Naive B cell (primary cell): ENCODE data around the gene R3HDM4. TPM values are rescaled to one million over a fixed set of nuclear protein-coding genes. Genes with fewer than 3 reads are reported as not detected.
"Not testable (repeated sequence)": the region's sequence is repeated elsewhere in the genome, so short reads cannot be mapped to it uniquely, and the experiment has no call there.

Source experiments
- ATAC-seq, 2 donors: fragments of 150-1000 bp; cut with Tn5 transposase; 2 replicates each; pipeline ENCODE4 v1.10.0; 2021; ENCODE audit warnings: low read depth in 2 of 2, mild to moderate bottlenecking in 2 of 2, moderate library complexity in 2 of 2
- DNase-seq: peaks from one replicate; pipeline ENCODE4 v3.0.0; 2022
- H3K27ac Mint-ChIP-seq, 6 donors: one replicate each; pipeline ENCODE4 v1.8.0; 2020 to 2022; ENCODE audit warnings: mild to moderate bottlenecking in 6 of 6, mixed read lengths in 6 of 6, moderate library complexity in 5 of 6, inconsistent platforms in 2 of 6
- H3K27me3 Mint-ChIP-seq, 3 donors: one replicate each; pipeline ENCODE4 v1.8.0; 2021 to 2022; ENCODE audit warnings: mixed read lengths in 3 of 3, mild to moderate bottlenecking in 1 of 3
- H3K36me3 Mint-ChIP-seq, 2 donors: one replicate each; pipeline ENCODE4 v1.8.0; 2020 to 2022; ENCODE audit warnings: mixed read lengths in 2 of 2, inconsistent platforms in 1 of 2, mild to moderate bottlenecking in 1 of 2
- H3K4me1 Mint-ChIP-seq, 3 donors: one replicate each; pipeline ENCODE4 v1.8.0; 2020 to 2022; ENCODE audit warnings: mixed read lengths in 3 of 3, inconsistent platforms in 1 of 3, mild to moderate bottlenecking in 1 of 3, moderate library complexity in 1 of 3
- H3K4me3 Mint-ChIP-seq, 8 donors: one replicate each; pipeline ENCODE4 v1.8.0; 2020 to 2022; ENCODE audit warnings: mild to moderate bottlenecking in 8 of 8, mixed read lengths in 8 of 8, moderate library complexity in 8 of 8, inconsistent platforms in 2 of 8
- H3K9me3 Mint-ChIP-seq, 7 donors: one replicate each; pipeline ENCODE4 v1.8.0; 2020 to 2022; ENCODE audit warnings: mixed read lengths in 7 of 7, mild to moderate bottlenecking in 5 of 7, inconsistent platforms in 2 of 7, moderate library complexity in 1 of 7
- polyA plus RNA-seq, 6 donors: library from polyadenylated mRNA; unstranded; fragments of 300-500 nt; fragmentation: Illumina TruSeq; gene quantifications; one replicate each; pipeline ENCODE4 v1.2.3, GENCODE V29; 2021; ENCODE audit warnings: low read depth in 6 of 6

Gene R3HDM4
- polyA plus RNA-seq, 6 donors from 2014 or later, result 162 to 209 (median 175) TPM

GRCh38 chr19:852136-853013 lies 60.6 kb downstream of the R3HDM4 start, which contains the start of gene ELANE:
Gene ELANE (plus strand): TSS chr19:852303. CDS start chr19:852329, 26 bp downstream.
- H3K36me3 Mint-ChIP-seq, result no peaks in the 10 kb centered on the region
- DNase-seq (no peak), ATAC-seq (no peak)
- no peak within 1 kb of the TSS for H3K27ac Mint-ChIP-seq
- H3K4me3 Mint-ChIP-seq, result no peak within 1 kb of the TSS
- no peaks in the 10 kb centered on the region for H3K9me3 Mint-ChIP-seq
- H3K4me1 Mint-ChIP-seq, result peaks cover 0 to 1% (median 0%) of the 10 kb centered on the region in 3 donors
- peaks cover 3 to 44% (median 22%) of the 10 kb centered on the region in 3 donors for H3K27me3 Mint-ChIP-seq

- Mint-ChIP-seq H3K27me3 (peaks cover 8 to 55% (median 33%) of the 10 kb centered on the region in 3 donors), H3K9me3 (no peaks in the 10 kb centered on the region), H3K27ac (no peak overlapping the region), H3K36me3 (no peaks in the 10 kb centered on the region), H3K4me3 (no peak overlapping the region), H3K4me1 (no peaks in the 10 kb centered on the region)
- DNase-seq, result no peak
- no peak for ATAC-seq
Measured at GRCh38 chr19:850979-851335, 62.1 kb downstream of the R3HDM4 start.

GRCh38 chr19:850221-850978 lies 62.6 kb downstream of the R3HDM4 start:
- ATAC-seq (peak in 1 of 2 donors; percentile 25), DNase-seq (no peak)
- Mint-ChIP-seq H3K4me3 (peak overlapping the region in 1 of 8 donors; percentile 42), H3K27ac (no peak overlapping the region), H3K9me3 (no peaks in the 10 kb centered on the region), H3K4me1 (peaks cover 0 to 4% (median 4%) of the 10 kb centered on the region in 3 donors), H3K36me3 (no peaks in the 10 kb centered on the region), H3K27me3 (peaks cover 13 to 61% (median 39%) of the 10 kb centered on the region in 3 donors)

GRCh38 chr19:849195-849594 lies 63.8 kb downstream of the R3HDM4 start:
- ATAC-seq, DNase-seq, H3K27ac Mint-ChIP-seq, H3K4me3 Mint-ChIP-seq, H3K9me3 Mint-ChIP-seq, H3K36me3 Mint-ChIP-seq: not testable (repeated sequence)
- Mint-ChIP-seq H3K4me1 (peaks cover 5 to 11% (median 9%) of the 10 kb centered on the region in 3 donors), H3K27me3 (peaks cover 13 to 73% (median 47%) of the 10 kb centered on the region in 3 donors)

GRCh38 chr19:848386-848921 lies 64.6 kb downstream of the R3HDM4 start:
- peaks cover 13 to 78% (median 49%) of the 10 kb centered on the region in 3 donors for H3K27me3 Mint-ChIP-seq
- H3K36me3 Mint-ChIP-seq, result peaks cover 0 to 7% of the 10 kb centered on the region in 2 donors
- ATAC-seq, result no peak
- no peaks in the 10 kb centered on the region for H3K9me3 Mint-ChIP-seq
- H3K27ac Mint-ChIP-seq, result no peak overlapping the region
- H3K4me1 Mint-ChIP-seq, result peaks cover 5 to 11% (median 9%) of the 10 kb centered on the region in 3 donors
- no peak for DNase-seq
- no peak overlapping the region for H3K4me3 Mint-ChIP-seq

Other genes with a start within 250 kb of the R3HDM4 start
- gene FSTL3, start 236.8 kb downstream of the R3HDM4 start, polyA plus RNA-seq, result 1 to 10 TPM in 4 of 6 donors, under 1 TPM in 1, not detected in 1; 0.77 to 3.6 (median 2.8) TPM
- gene PRSS57, start 217.8 kb downstream of the R3HDM4 start, polyA plus RNA-seq, result not detected
- gene PALM, start 204.3 kb downstream of the R3HDM4 start, polyA plus RNA-seq, result under 1 TPM in 1 of 6 donors, not detected in 5; 0.35 TPM
- gene MISP, start 162.1 kb downstream of the R3HDM4 start, polyA plus RNA-seq, result not detected
- gene PTBP1, start 115.8 kb downstream of the R3HDM4 start, polyA plus RNA-seq, result 100 to 1,000 TPM in 5 of 6 donors, 10 to 100 TPM in 1; 70.5 to 209 (median 124) TPM
- not detected for gene PLPPR3, start 91.3 kb downstream of the R3HDM4 start, polyA plus RNA-seq
- gene AZU1, start 85.4 kb downstream of the R3HDM4 start, polyA plus RNA-seq, result not detected
- gene PRTN3, start 72.2 kb downstream of the R3HDM4 start, polyA plus RNA-seq, result not detected
- gene ELANE, start 60.9 kb downstream of the R3HDM4 start, polyA plus RNA-seq, result not detected
- gene CFD, start 53.6 kb downstream of the R3HDM4 start, polyA plus RNA-seq, result 1 to 10 TPM in 5 of 6 donors, not detected in 1; 1.2 to 3.2 (median 1.8) TPM
- 10 to 100 TPM; 34.0 to 89.4 (median 51.1) TPM for gene MED16, start 20.0 kb downstream of the R3HDM4 start, polyA plus RNA-seq
- not detected for gene RNU6-9, start 19.7 kb downstream of the R3HDM4 start, polyA plus RNA-seq
- under 1 TPM in 4 of 6 donors, not detected in 2; 0.17 to 0.42 (median 0.33) TPM for gene KISS1R, start 4.1 kb upstream of the R3HDM4 start, polyA plus RNA-seq
- 1 to 10 TPM in 1 of 6 donors, under 1 TPM in 5; 0.13 to 1.1 (median 0.59) TPM for gene ARID3A, start 12.8 kb upstream of the R3HDM4 start, polyA plus RNA-seq
- 10 to 100 TPM; 39.9 to 64.1 (median 52.5) TPM for gene WDR18, start 71.1 kb upstream of the R3HDM4 start, polyA plus RNA-seq
- not detected for gene GRIN3B, start 87.2 kb upstream of the R3HDM4 start, polyA plus RNA-seq
- 10 to 100 TPM; 37.2 to 75.5 (median 49.5) TPM for gene TMEM259, start 107.9 kb upstream of the R3HDM4 start, polyA plus RNA-seq
- gene RNU6-2, start 108.3 kb upstream of the R3HDM4 start, polyA plus RNA-seq, result not detected
- gene CNN2, start 113.4 kb upstream of the R3HDM4 start, polyA plus RNA-seq, result 100 to 1,000 TPM; 408 to 648 (median 492) TPM
- gene ABCA7, start 126.9 kb upstream of the R3HDM4 start, polyA plus RNA-seq, result 10 to 100 TPM in 4 of 6 donors, 1 to 10 TPM in 2; 9.4 to 22.5 (median 11.1) TPM
- 100 to 1,000 TPM; 181 to 432 (median 210) TPM for gene ARHGAP45, start 153.9 kb upstream of the R3HDM4 start, polyA plus RNA-seq
- gene POLR2E, start 182.2 kb upstream of the R3HDM4 start, polyA plus RNA-seq, result 100 to 1,000 TPM; 134 to 205 (median 174) TPM
- gene GPX4, start 190.8 kb upstream of the R3HDM4 start, polyA plus RNA-seq, result 100 to 1,000 TPM; 235 to 356 (median 314) TPM